ENCODE data around the gene TMEM88.
"Not testable (repeated sequence)": the region's sequence is repeated elsewhere in the genome, so short reads cannot be mapped to it uniquely, and the experiment has no call there.

TMEM88 gene, protein sequence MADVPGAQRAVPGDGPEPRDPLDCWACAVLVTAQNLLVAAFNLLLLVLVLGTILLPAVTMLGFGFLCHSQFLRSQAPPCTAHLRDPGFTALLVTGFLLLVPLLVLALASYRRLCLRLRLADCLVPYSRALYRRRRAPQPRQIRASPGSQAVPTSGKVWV

DNA sequence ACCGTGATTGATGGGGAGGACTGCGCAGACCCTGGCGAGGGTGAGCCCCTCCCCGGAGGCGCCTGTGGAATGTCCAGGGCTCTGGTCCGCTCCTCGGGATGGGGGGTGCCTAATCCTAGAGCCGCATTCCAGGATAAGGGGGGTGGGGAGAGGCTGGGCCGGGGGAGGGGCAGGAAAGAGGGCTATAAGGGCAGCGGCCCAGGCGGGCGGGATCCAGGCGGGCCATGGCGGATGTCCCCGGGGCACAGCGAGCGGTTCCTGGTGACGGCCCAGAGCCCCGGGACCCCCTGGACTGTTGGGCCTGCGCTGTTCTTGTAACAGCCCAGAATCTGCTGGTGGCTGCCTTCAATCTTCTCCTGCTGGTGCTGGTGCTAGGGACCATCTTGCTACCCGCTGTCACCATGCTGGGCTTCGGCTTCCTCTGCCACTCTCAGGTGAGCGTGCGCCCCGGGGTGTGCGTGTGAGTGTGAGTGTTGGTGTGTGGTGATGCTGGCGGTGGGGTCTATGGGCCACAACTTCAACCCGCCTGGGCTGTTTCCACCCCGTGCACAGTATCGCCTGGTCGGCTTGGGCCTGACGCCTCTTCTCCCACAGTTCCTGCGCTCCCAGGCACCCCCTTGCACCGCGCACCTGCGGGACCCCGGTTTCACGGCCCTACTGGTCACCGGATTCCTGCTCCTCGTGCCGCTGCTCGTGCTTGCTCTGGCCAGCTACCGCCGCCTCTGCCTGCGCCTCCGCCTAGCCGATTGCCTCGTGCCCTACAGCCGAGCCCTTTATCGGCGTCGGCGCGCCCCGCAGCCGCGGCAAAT is at the start of gene TMEM88:
Gene TMEM88 (plus strand): TSS at position 216 of the 809 bp plus-strand sequence. CDS start 9 bp downstream, at position 225.
- no peak for DNase-seq

DNA sequence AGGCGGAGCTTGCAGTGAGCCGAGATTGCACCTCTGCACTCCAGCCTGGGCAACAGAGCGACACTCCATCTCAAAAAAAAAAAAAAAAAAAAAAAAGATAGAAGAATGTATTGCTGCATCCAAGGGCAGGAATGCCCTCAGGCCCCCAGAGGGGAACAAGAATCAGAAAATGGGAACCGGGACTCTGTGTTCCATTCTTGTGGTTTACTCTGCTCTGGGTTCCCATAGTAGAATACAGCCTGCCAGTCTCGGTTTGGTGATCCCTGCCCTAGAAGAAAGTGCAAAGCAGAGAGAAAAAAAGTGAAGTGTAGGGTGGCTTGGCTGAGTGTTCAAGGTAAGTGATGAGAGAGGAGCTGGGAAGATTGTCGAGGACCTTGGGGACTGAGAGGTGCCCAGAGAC is 48.3 kb upstream of the TMEM88 start:
- no peak for DNase-seq

DNA sequence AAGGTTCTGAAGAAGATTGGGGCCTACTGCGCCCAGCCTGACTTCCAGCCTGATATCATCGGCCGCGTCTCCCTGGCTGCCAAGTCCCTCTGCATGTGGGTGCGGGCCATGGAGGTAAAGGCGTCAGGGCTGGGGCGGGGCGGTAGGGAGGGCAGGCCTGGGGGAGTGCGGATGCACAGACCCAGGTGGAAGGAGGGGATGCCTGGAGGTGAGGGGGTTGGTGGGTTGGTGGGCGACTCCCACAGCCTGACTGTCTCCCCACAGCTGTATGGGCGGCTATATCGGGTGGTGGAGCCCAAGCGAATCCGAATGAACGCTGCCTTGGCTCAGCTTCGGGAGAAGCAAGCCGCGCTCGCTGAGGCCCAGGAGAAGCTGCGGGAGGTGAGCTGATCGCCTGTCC is 47.7 kb upstream of the TMEM88 start:
- no peak for DNase-seq

DNA sequence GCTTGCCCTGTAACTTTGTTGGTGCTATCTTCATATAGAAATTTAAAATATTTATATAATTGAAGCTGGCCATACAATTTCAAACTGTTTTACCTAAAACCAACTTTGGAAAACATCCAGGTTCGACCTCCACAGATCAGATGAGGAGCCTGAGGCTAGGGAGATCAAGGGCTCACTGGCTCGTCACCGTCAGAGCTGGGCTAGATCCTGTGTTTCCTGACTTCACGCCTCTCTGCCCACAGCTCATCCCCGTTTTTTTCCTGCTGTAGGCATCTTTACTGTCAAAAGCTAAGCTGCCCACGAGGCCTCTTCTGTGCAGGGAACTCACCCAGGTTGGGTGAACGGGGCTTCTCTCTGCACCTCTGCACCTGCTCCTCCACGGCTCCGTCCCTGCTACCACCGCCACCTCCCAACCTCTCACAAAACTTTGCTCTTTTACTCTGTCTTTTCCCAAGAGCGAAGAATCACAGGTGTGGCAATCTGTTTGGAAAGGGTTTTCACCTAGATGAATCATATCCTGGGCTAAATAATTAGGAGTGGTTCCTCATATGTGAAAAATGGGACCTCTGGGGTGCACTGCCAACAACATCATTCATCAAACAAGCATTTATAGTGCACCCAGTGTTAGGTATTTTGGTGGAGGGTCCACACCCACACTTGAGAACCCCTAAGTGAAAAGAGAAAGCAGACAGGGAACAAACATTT is 45.6 kb upstream of the TMEM88 start:
- no peak for DNase-seq

DNA sequence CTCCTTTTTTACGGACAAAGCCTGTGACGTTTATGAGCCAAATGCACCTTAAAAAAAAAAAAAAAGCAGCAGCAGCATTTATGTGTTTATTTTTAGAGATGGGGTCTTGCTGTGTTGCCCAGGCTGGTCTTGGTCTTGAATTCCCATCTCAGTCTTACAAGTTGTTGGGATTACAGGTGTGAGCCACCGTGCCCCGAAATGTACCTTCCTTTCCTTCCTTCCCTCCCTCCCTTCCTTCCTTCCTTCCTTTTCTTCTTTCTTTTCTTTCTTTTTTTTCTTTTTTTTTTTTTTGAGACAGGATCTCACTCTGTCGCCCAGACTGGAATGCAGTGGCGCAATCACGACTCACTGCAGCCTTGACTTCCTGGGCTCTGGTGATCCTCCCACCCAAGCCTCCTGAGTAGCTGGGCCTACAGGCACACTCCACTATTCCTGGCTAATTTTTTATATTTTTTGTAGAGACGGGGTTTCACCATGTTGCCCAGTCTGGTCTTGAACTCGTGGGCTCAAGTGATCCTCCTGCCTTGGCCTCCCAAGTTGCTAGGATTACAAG is 45.0 kb upstream of the TMEM88 start:
- DNase-seq: not testable (repeated sequence)

DNA sequence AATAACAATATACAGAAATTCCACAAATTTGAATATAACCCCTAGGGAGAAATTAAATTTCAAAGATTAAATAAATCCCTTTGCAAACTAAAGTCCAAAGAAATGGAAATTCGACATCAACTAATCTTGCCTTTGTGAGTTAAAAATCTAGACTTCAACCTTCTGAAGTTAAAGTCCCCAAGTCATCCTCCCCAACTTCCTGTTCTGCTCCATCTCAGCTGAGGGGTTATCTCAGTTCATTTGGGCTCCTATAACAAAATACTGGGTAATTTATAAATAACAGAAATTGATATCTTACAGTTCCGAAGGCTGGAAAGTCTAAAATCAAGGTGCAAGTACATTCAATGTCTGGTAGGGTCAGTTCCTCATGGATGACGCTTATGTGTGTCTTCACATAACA is 43.6 kb upstream of the TMEM88 start:
- no peak for DNase-seq

DNA sequence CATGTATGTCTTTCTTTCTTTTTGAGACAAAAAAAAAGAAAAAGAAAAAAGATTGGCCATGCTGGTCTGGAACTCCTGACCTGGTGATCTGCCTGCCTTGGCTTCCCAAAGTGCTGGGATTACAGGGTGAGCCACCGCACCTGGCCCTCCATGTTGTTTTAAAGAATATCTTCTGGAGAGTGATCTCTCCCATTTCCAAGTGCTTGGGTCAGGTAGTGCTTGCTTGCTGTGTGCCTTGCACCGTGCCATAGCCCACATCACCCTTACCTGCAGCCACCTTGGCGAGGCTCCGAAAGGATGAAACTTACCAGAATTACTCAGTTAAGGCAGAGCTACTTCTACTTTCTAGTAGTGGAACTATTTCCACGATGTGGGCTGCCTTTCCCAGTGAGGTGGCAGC is 39.9 kb upstream of the TMEM88 start:
- no peak for DNase-seq

DNA sequence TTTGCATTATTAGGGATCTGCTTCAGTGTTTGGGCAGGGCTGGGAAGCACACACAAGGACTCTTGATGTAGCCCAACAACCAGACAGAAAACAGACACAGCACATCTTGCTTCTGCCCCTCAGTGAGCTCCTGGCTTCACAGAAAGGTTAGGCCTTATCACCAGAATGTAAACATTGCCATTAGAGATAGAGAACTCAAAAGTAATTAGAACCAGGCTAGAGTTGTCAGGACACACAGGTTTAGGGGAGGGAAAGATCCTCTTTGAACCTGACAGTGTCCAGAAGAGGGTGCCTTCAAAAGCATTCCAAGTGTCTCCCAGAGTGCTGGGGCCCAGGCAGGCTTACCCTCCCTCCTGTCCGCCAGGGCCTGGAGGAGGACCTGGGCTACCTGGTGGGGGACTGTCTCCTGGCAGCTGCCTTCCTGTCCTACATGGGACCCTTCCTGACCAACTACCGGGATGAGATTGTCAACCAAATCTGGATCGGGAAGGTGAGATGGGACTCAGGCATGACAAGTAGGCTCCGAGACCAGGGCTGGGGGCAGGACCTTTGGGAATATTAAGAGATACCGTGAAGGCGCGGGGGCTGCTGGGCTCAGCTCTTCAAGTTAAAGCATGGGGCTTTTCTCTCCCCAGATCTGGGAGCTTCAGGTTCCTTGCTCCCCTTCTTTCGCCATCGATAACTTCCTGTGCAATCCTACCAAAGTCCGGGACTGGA is 37.8 kb upstream of the TMEM88 start:
- DNase-seq: no peak

DNA sequence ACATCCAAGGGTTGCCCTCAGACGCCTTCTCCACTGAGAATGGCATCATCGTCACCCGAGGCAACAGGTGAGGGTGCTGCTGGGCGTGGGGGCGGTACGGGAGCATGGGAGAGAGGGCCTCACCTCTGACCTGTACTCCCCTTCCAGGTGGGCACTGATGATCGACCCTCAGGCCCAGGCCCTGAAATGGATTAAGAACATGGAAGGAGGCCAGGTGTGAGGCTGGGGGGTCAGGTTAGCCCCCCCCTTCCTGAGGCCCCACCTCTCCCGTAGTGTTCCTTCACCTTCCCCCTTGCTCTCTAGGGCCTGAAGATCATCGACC is 37.3 kb upstream of the TMEM88 start:
- DNase-seq: no peak

DNA sequence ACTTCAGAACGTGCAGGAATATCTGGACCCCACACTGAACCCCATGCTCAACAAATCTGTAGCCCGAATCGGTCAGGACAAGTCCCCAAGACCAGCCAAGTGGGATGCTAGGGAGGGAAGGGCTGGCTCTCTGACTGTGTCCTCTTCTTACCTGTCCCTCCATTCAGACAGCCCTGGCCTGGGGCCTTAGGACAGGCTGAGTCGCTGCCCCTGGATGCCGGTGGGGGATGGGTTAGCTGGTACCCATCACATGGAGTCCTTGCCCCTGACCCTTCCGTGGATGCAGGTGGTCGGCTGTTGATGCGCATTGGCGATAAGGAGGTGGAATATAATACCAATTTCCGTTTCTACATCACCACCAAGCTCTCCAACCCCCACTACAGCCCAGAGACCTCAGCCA is 36.8 kb upstream of the TMEM88 start:
- DNase-seq: no peak

DNA sequence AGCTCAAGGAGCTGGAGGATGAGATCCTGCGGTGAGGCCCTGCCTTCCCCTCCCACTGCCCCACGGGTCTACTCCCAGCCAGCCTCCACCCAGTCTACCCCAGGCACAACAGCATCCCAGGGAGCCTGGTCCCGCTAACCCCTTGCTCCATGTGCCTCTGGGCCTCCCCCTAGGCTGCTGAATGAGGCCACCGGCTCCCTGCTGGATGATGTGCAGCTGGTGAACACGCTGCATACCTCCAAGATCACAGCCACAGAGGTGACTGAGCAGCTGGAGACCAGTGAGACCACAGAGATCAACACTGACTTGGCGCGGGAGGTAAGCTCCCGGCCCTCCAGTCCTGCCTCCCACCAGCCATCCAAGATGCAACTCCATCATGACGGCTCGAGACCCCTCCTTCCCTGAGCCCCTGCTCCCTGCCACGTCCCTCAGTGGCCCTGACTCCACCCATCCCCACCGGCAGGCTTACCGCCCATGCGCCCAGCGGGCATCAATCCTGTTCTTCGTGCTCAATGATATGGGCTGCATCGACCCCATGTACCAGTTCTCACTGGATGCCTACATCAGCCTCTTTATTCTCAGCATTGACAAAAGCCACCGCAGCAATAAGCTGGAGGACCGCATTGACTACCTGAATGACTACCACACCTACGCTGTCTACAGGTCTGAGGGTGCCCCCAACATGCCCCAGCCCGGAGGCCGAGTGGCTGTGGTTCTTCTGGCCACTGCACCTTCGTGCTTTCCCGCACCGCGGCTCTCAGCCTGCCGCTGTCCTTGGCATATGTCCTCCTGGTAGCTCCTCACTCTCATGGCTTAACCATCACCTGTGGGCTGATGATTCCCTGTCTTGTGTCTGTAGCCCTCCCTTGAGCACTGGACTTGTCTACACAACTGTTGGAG is 35.9 kb upstream of the TMEM88 start:
- DNase-seq: no peak

DNA sequence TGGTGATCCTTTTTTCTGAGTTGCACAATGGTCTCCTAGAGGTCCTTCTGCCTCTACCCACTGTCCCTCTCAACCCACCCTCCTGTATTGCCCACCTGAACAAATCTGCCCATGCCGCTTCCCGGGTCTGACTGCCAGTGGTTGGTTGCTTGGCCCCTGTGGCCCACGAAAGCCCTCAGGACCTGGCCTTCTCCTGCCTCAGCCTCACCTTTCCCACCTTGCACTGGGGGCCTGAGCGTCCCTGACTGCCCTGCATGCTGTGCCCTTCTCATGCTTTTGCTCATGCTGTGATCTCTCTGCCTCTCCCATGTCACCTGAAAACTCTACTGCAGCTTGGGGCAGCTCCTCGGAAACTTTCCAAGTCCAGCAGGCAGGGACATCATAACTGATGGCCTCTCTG is 34.6 kb upstream of the TMEM88 start:
- no peak for DNase-seq

DNA sequence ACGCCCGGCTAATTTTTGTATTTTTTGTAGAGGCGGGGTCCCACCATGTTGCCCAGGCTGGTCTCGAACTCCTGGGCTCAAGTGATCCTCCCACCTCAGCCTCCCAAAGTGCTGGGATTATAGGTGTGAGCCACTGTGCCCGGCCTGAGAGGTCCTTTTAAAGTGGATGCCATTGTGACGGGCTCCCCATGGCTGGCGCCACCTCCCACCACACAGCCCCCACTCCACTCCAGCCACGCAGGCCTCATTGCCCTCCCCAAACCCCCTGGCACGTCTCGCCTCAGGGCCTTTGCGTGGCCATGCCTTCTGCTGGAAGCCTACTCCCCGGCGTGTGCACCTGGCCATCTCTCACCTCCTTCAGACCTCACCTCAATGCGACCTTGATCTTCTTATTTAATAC is 32.7 kb upstream of the TMEM88 start:
- no peak for DNase-seq

DNA sequence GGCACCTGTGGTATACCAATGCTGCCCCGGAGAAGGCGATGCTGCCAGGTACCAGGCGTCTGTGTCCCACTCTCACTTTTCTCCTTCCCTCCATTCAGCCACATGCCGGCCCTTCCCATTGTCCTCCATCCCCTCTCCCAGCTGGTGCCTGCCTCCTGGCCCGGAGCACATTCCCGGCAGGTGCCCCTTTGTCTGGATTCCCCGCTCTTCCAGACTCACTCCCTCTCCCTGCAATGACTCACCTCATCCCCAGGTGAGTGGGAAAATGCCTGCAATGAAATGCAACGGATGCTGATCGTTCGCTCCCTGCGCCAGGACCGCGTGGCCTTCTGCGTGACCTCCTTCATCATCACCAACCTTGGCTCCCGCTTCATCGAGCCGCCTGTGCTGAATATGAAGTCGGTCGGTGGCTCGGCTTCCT is 31.3 kb upstream of the TMEM88 start:
- no peak for DNase-seq

DNA sequence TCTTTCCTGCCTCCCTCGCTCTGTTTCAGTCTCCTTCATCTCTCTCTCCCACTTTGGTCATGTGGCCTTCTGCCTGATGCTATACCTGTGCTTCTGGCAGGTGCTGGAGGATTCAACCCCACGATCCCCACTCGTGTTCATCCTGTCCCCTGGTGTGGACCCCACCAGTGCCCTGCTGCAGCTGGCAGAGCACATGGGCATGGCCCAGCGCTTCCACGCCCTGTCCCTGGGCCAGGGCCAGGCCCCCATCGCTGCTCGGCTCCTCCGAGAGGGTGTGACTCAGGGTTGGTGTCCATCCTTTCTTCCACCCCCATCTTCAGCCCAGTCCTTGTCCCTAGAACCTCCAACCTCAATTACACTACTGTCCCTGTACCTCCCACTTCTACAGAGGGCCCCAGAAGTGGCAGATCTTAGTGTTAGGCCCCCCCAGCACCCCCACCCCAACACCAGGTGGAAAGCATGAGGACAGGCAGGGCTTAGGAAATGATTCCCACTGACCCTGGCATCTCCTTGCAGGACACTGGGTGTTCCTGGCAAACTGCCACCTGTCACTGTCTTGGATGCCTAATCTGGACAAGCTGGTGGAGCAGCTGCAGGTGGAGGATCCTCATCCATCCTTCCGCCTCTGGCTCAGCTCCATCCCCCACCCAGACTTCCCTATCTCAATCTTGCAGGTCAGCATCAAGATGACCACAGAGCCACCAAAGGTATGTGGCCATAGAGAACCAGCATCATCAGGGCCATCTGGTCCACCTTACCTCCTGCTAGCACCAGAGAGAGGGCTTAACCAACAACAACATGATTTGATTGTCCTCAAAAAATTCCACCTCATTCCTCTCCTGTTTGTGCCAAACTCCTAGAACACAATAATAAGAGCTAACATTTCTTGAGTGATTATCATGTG is 30.6 kb upstream of the TMEM88 start:
- DNase-seq: no peak

DNA sequence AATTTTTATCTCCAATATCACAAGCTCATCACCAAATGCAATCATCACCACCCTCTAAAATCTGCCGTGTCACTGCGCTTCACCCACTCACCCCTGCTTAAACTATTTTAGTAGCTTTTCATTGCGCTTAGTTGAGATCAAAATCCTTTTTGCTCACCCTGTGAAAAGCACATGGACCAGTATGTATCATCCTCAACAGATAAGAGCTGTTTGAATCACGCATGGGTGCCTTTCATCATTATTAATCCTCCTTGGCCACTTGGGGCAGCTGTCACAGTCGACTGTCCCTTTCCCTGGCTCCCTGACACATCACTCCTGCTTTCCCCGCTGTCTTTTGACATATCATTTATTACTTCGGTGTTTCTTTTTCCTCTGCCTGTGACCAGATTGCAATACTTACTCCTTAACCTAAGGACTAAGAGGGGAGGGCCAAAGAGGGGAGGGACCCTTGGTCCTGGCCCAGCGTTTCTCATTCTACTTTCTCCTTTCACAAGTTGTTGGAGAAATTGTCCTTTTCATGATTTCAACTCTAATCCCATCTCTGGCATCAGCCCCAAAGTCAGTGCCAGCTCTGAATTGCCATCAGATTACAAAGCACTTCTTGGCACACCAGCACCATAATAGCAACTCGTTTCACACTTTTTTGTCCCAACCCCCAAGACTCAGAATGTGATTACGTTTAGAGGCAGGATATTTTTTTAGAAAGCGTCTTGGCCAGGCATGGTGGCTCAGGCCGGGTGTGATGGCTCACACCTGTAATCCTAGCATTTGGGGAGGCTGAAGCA is 29.5 kb upstream of the TMEM88 start:
- no peak for DNase-seq

DNA sequence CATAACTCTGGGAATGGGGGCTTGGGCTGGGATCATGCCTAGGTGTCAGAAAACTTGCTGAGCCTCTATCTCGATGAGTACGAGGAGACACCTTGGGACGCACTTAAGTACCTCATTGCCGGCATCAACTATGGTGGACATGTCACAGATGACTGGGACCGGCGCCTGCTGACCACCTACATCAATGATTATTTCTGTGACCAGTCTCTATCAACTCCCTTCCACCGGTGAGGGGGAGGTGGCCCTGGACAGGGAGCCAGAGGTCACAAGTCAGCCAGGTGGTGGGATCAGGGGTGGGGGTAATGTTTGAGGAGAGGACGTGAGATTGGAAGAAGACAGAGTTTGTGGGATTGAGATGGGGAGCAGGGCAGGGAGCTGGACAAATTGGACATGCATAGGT is 24.2 kb upstream of the TMEM88 start:
- no peak for DNase-seq

DNA sequence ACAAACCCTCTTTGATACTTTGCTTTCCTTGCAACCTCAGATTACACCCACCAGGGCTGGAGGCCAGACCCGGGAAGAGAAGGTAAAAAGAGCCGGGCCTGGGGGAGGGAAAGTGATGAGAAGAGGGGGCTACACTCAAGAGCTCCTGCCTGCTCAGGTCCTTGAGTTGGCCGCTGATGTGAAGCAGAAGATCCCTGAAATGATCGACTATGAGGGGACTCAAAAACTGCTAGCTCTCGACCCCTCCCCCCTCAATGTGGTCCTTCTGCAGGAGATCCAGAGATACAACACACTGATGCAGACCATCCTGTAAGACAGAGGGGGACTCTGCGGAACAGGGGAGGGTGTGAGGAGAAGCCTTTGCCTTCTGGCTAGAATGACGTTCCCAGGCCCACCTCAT is 23.6 kb upstream of the TMEM88 start:
- no peak for DNase-seq

DNA sequence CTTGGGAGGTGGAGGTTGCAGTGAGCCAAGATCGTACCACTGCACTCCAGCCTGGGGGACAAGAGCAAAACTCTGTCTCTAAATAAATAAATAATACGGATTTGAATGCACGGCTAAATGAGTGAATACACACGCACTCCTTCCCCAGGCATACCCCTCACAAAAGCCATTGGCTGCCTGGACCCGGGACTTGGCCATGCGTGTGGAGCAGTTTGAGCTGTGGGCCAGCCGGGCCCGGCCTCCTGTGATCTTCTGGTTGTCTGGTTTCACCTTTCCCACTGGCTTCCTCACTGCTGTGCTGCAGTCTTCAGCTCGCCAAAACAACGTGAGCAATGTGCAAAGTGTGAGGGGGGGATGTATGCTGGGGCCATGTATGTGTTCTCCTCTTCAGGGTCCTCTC is 22.4 kb upstream of the TMEM88 start:
- DNase-seq: no peak
